ENCODE measurements around the gene BIRC2.

DNA sequence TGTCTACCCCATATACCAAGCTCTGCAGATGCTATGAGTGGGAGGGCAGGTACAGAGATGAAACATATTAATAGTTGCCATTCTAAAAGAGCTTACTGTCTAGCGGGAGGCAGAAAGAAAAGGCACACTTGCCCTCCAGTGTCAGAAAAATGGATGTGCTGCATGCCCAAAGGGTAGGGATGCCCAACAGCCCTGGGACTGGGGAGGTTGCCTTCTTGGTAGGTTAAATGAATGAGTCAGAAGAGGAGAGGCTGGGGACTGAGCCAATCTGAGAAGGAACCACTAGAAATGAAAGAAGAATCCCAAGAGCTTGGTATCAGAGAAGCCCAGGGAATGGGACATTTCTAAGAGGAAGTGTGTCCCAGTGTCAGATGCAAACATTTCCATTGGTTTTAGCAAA is 28.5 kb upstream of the BIRC2 start:
- TF ChIP-seq, protein P1, sequence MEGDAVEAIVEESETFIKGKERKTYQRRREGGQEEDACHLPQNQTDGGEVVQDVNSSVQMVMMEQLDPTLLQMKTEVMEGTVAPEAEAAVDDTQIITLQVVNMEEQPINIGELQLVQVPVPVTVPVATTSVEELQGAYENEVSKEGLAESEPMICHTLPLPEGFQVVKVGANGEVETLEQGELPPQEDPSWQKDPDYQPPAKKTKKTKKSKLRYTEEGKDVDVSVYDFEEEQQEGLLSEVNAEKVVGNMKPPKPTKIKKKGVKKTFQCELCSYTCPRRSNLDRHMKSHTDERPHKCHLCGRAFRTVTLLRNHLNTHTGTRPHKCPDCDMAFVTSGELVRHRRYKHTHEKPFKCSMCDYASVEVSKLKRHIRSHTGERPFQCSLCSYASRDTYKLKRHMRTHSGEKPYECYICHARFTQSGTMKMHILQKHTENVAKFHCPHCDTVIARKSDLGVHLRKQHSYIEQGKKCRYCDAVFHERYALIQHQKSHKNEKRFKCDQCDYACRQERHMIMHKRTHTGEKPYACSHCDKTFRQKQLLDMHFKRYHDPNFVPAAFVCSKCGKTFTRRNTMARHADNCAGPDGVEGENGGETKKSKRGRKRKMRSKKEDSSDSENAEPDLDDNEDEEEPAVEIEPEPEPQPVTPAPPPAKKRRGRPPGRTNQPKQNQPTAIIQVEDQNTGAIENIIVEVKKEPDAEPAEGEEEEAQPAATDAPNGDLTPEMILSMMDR (IDR thresholded peaks at IDR 0.05): no peak
- no peak for TF ChIP-seq EP300 (IDR thresholded peaks at IDR 0.05)
- TF ChIP-seq SMC3 (IDR thresholded peaks at IDR 0.05): no peak
- TF ChIP-seq POLR2A (IDR thresholded peaks at IDR 0.05; ENCODE audit: low read length): no peak
- TF ChIP-seq, protein P2, sequence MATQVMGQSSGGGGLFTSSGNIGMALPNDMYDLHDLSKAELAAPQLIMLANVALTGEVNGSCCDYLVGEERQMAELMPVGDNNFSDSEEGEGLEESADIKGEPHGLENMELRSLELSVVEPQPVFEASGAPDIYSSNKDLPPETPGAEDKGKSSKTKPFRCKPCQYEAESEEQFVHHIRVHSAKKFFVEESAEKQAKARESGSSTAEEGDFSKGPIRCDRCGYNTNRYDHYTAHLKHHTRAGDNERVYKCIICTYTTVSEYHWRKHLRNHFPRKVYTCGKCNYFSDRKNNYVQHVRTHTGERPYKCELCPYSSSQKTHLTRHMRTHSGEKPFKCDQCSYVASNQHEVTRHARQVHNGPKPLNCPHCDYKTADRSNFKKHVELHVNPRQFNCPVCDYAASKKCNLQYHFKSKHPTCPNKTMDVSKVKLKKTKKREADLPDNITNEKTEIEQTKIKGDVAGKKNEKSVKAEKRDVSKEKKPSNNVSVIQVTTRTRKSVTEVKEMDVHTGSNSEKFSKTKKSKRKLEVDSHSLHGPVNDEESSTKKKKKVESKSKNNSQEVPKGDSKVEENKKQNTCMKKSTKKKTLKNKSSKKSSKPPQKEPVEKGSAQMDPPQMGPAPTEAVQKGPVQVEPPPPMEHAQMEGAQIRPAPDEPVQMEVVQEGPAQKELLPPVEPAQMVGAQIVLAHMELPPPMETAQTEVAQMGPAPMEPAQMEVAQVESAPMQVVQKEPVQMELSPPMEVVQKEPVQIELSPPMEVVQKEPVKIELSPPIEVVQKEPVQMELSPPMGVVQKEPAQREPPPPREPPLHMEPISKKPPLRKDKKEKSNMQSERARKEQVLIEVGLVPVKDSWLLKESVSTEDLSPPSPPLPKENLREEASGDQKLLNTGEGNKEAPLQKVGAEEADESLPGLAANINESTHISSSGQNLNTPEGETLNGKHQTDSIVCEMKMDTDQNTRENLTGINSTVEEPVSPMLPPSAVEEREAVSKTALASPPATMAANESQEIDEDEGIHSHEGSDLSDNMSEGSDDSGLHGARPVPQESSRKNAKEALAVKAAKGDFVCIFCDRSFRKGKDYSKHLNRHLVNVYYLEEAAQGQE (IDR thresholded peaks at IDR 0.05): no peak
- no peak for TF ChIP-seq RARB (CRISPR knock-in tag; IDR thresholded peaks at IDR 0.05)
- no peak for TF ChIP-seq NFE2L2 (conservative IDR thresholded peaks at IDR 0.05; ENCODE audit: low read length)
- no peak for TF ChIP-seq RFX5 (IDR thresholded peaks at IDR 0.05)
- TF ChIP-seq POLR2AphosphoS2 (conservative IDR thresholded peaks at IDR 0.05; ENCODE audit: low read length): no peak

All from A549 (cell line).